ENCODE data around the gene C17orf67.

C17orf67 gene

GRCh38 chr17:56785405-56785804 is 48.3 kb downstream of the C17orf67 start:
- Histone ChIP-seq H3K79me2 (no peaks in the 10 kb centered on the region), H3K36me3 (ENCODE audit: control insufficient read depth, insufficient read depth, low read length) (no peaks in the 10 kb centered on the region), H3K4me2 (ENCODE audit: low read length) (no peak overlapping the region), H3K9me3 (ENCODE audit: control insufficient read depth, low read length) (no peaks in the 10 kb centered on the region), H3K9ac (no peak overlapping the region), H3K4me1 (no peaks in the 10 kb centered on the region), H3K27ac (no peak overlapping the region), H3K4me3 (ENCODE audit: low read depth, low read length) (no peak overlapping the region), H2AFZ (no peak overlapping the region), H3K27me3 (ENCODE audit: control insufficient read depth, insufficient read depth, low read length) (no peaks in the 10 kb centered on the region)
- no peak for TF ChIP-seq CTCF (IDR thresholded peaks at IDR 0.05)

GRCh38 chr17:56782338-56782737 is 51.4 kb downstream of the C17orf67 start:
- Histone ChIP-seq H3K4me3 (ENCODE audit: low read depth, low read length) (no peak overlapping the region), H3K36me3 (ENCODE audit: control insufficient read depth, insufficient read depth, low read length) (no peaks in the 10 kb centered on the region), H3K27me3 (ENCODE audit: control insufficient read depth, insufficient read depth, low read length) (no peaks in the 10 kb centered on the region), H3K9ac (no peak overlapping the region), H3K27ac (no peak overlapping the region), H3K4me1 (no peaks in the 10 kb centered on the region), H3K4me2 (ENCODE audit: low read length) (no peak overlapping the region), H3K79me2 (no peaks in the 10 kb centered on the region), H3K9me3 (ENCODE audit: control insufficient read depth, low read length) (no peaks in the 10 kb centered on the region), H2AFZ (no peak overlapping the region)
- no peak for TF ChIP-seq CTCF (IDR thresholded peaks at IDR 0.05)

GRCh38 chr17:56781906-56782305 is 51.8 kb downstream of the C17orf67 start:
- Histone ChIP-seq H3K9me3 (ENCODE audit: control insufficient read depth, low read length) (no peaks in the 10 kb centered on the region), H3K4me1 (no peaks in the 10 kb centered on the region), H3K79me2 (no peaks in the 10 kb centered on the region), H3K9ac (no peak overlapping the region), H3K36me3 (ENCODE audit: control insufficient read depth, insufficient read depth, low read length) (no peaks in the 10 kb centered on the region), H3K27ac (no peak overlapping the region), H3K27me3 (ENCODE audit: control insufficient read depth, insufficient read depth, low read length) (no peaks in the 10 kb centered on the region), H3K4me2 (ENCODE audit: low read length) (no peak overlapping the region), H2AFZ (no peak overlapping the region), H3K4me3 (ENCODE audit: low read depth, low read length) (no peak overlapping the region)
- no peak for TF ChIP-seq CTCF (IDR thresholded peaks at IDR 0.05)

GRCh38 chr17:56779898-56780777 is 53.6 kb downstream of the C17orf67 start:
- peak; percentile 99 for TF ChIP-seq CTCF (IDR thresholded peaks at IDR 0.05)
- no peak overlapping the region for H3K27ac ChIP-seq
- H3K4me3 ChIP-seq (ENCODE audit: low read depth, low read length) = no peak overlapping the region
- H3K9me3 ChIP-seq (ENCODE audit: control insufficient read depth, low read length) = no peaks in the 10 kb centered on the region
- H3K27me3 ChIP-seq (ENCODE audit: control insufficient read depth, insufficient read depth, low read length) = no peaks in the 10 kb centered on the region
- no peaks in the 10 kb centered on the region for H3K36me3 ChIP-seq (ENCODE audit: control insufficient read depth, insufficient read depth, low read length)
- peak overlapping the region; percentile 70 for H3K4me2 ChIP-seq (ENCODE audit: low read length)
- H2AFZ ChIP-seq = peak overlapping the region; percentile 31
- no peaks in the 10 kb centered on the region for H3K79me2 ChIP-seq
- no peaks in the 10 kb centered on the region for H3K4me1 ChIP-seq
- H3K9ac ChIP-seq = no peak overlapping the region

- Histone ChIP-seq H3K4me1 (no peaks in the 10 kb centered on the region), H3K9ac (no peak overlapping the region), H3K36me3 (ENCODE audit: control insufficient read depth, insufficient read depth, low read length) (no peaks in the 10 kb centered on the region), H3K79me2 (no peaks in the 10 kb centered on the region), H2AFZ (no peak overlapping the region), H3K9me3 (ENCODE audit: control insufficient read depth, low read length) (no peaks in the 10 kb centered on the region), H3K27ac (no peak overlapping the region), H3K27me3 (ENCODE audit: control insufficient read depth, insufficient read depth, low read length) (no peaks in the 10 kb centered on the region), H3K4me3 (ENCODE audit: low read depth, low read length) (no peak overlapping the region), H3K4me2 (ENCODE audit: low read length) (no peak overlapping the region)
- TF ChIP-seq CTCF (IDR thresholded peaks at IDR 0.05) = no peak
Measured at GRCh38 chr17:56779322-56779721, 54.4 kb downstream of the C17orf67 start.
